SK-N-SH (cell line): ENCODE results near the gene ZMYM2. TPM values are rescaled to one million over a fixed set of nuclear protein-coding genes. Genes with fewer than 3 reads are reported as not detected.

Source experiments
- CTCF ChIA-PET: fragments of 300-600, 350-600 bp; formaldehyde crosslinking; extraction: SDS; loops from one replicate; lab custom pipeline; 2021; lab: Yijun Ruan, JAX
- POLR2A ChIA-PET: fragments of 350-600 bp; sonication (Branson Sonifier 250); formaldehyde crosslinking; extraction: SDS; loops from one replicate; lab custom pipeline; 2020; ENCODE audit warnings: antibody characterized with exemption, inconsistent platforms; lab: Yijun Ruan, JAX
- DNase-seq: peaks from one replicate; pipeline ENCODE4 v3.0.0; 2012
- H2AFZ ChIP-seq: fragments of 200-600 bp; sonication (generic); 2 replicates; pipeline ENCODE4 v1.8.1; 2016; ENCODE audit warnings: antibody characterized with exemption, mild to moderate bottlenecking, low read depth
- H3F3A ChIP-seq: fragments of 200-600 bp; sonication (generic); replicated peaks from 2 replicates; pipeline ENCODE3; 2016; ENCODE audit warnings: antibody characterized with exemption, mild to moderate bottlenecking; ENCODE audit not compliant: insufficient read depth
- H3K27ac ChIP-seq, 2 experiments: fragments of 200-500 bp in 1 of 2; fragments of 200-600 bp in 1 of 2; sonication (Bioruptor generic) in 1 of 2; sonication (generic), shearing (Covaris generic) in 1 of 2; 2 replicates each; pipeline versions ENCODE4 v1.5.1 to v1.6.1; 2014 to 2016; ENCODE audit warnings: low read depth in 2 of 2, inconsistent platforms in 1 of 2, low read length in 1 of 2, mild to moderate bottlenecking in 1 of 2, mixed read lengths in 1 of 2
- H3K27me3 ChIP-seq: fragments of 200-600 bp; sonication (generic), shearing (Covaris generic); 2 replicates; pipeline ENCODE4 v1.6.1; 2016; ENCODE audit warnings: mixed run types; ENCODE audit not compliant: insufficient read depth
- H3K36me3 ChIP-seq, 2 experiments: fragments of 200-500 bp in 1 of 2; fragments of 200-600 bp in 1 of 2; sonication (Bioruptor generic) in 1 of 2; sonication (generic) in 1 of 2; replicated peaks in 1 of 2; 2 replicates each; pipeline versions ENCODE3 to v1.5.1; 2014 to 2016; ENCODE audit warnings: low read length in 1 of 2, mild to moderate bottlenecking in 1 of 2; ENCODE audit not compliant: insufficient read depth in 2 of 2, control insufficient read depth in 1 of 2
- H3K4me1 ChIP-seq, 2 experiments: fragments of 200-500 bp in 1 of 2; fragments of 200-600 bp in 1 of 2; sonication (Bioruptor generic) in 1 of 2; sonication (generic), shearing (Covaris generic) in 1 of 2; 2 replicates each; pipeline versions ENCODE4 v1.5.1 to v1.6.1; 2014 to 2016; ENCODE audit warnings: low read depth in 1 of 2, low read length in 1 of 2, mixed run types in 1 of 2; ENCODE audit not compliant: insufficient read depth in 2 of 2, control insufficient read depth in 1 of 2
- H3K4me2 ChIP-seq: fragments of 200-600 bp; sonication (generic), shearing (Covaris generic); 2 replicates; pipeline ENCODE4 v1.6.1; 2017; ENCODE audit warnings: mixed run types
- H3K4me3 ChIP-seq, 2 experiments: fragments of 200-500 bp in 1 of 2; fragments of 200-600 bp in 1 of 2; sonication (Bioruptor generic) in 1 of 2; sonication (generic), shearing (Covaris generic) in 1 of 2; 2 replicates each; pipeline versions ENCODE4 v1.5.1 to v1.8.1; 2014 to 2016; ENCODE audit warnings: low read depth in 2 of 2, inconsistent platforms in 1 of 2, low read length in 1 of 2, mild to moderate bottlenecking in 1 of 2, mixed read lengths in 1 of 2, moderate library complexity in 1 of 2
- H3K79me2 ChIP-seq: fragments of 200-600 bp; sonication (generic); 2 replicates; pipeline ENCODE4 v1.8.1; 2017; ENCODE audit warnings: mild to moderate bottlenecking; ENCODE audit not compliant: insufficient read depth
- H3K9ac ChIP-seq: fragments of 200-600 bp; sonication (generic); 2 replicates; pipeline ENCODE4 v1.6.1; 2017; ENCODE audit warnings: mixed run types
- H3K9me2 ChIP-seq: fragments of 200-600 bp; sonication (generic); 2 replicates; pipeline ENCODE4 v1.6.1; 2017; ENCODE audit warnings: mixed run types
- H3K9me3 ChIP-seq: fragments of 200-600 bp; sonication (generic); 2 replicates; pipeline ENCODE4 v1.6.1; 2017; ENCODE audit warnings: mixed run types, mild to moderate bottlenecking, moderate library complexity
- H4K20me1 ChIP-seq: fragments of 200-600 bp; sonication (generic); 2 replicates; pipeline ENCODE4 v1.6.1; 2017; ENCODE audit warnings: mild to moderate bottlenecking, mixed run types; ENCODE audit not compliant: insufficient read depth
- GABPA ChIP-seq: IDR thresholded peaks from 2 replicates; pipeline ENCODE4 v1.4.0; 2012; ENCODE audit warnings: low read depth, mild to moderate bottlenecking
- RCOR1 ChIP-seq: fragments of 150-350 bp; IDR thresholded peaks from 2 replicates; pipeline ENCODE4 v1.6.1; 2017; ENCODE audit warnings: antibody characterized with exemption, low read length
- REST ChIP-seq: IDR thresholded peaks from 2 replicates; pipeline ENCODE4 v1.6.1; 2012; ENCODE audit warnings: mild to moderate bottlenecking, low read depth, low read length, moderate library complexity
- TCF12 ChIP-seq: IDR thresholded peaks from 2 replicates; pipeline ENCODE4 v1.4.0; 2012
- USF2 ChIP-seq: fragments of 150-350 bp; IDR thresholded peaks from 2 replicates; pipeline ENCODE4 v1.6.1; 2017; ENCODE audit warnings: antibody characterized with exemption, low read length, low read depth, borderline replicate concordance
- WGBS: methylation state at CpG from one replicate; pipeline ENCODE4 v1.1.6; 2017; ENCODE audit warnings: low lambda C conversion rate; 5-methylcytosine and 5-hydroxymethylcytosine counted together
- polyA plus RNA-seq, 3 experiments: library from polyadenylated mRNA; depleted of rRNA; stranded (reverse); fragments of >200 nt; gene quantifications; 2 replicates each; pipeline ENCODE4 v1.2.3, GENCODE V29; 2012

ZMYM2 gene
- polyA plus RNA-seq, 1 of the 3 experiments (the other 2 are of a cell fraction) = 11.5 TPM

- WGBS = 34% methylated on average over 4 of the region's 4 CpGs
- Histone ChIP-seq H3K27me3 (peaks cover 25% of the 10 kb centered on the region), H3K9me2 (no peaks in the 10 kb centered on the region), H3K79me2 (no peaks in the 10 kb centered on the region), H3K36me3 (no peaks in the 10 kb centered on the region), H2AFZ (no peak overlapping the region), H3K4me2 (peak overlapping the region; percentile 1; the same call in 1 of the 2 replicates), H3K9ac (no peak overlapping the region), H3K4me1 (peaks cover 0 to 4% of the 10 kb centered on the region in 2 experiments; a peak in 2 of 4 replicates), H3F3A (peaks cover 7% of the 10 kb centered on the region), H3K4me3 (no peak overlapping the region), H3K9me3 (no peaks in the 10 kb centered on the region), H4K20me1 (no peaks in the 10 kb centered on the region), H3K27ac (peak overlapping the region in 1 of 2 experiments; percentile 10; a peak in 1 of 4 replicates)
- no peak for DNase-seq
- ChIA-PET CTCF (interaction anchor here (1.5 kb wide), 1 partner anchor 799 kb away, joined by 3 read pairs; no protein-coding TSS in a partner anchor), POLR2A (no interaction called here)
- no peak for TF ChIP-seq RCOR1
- no peak for TF ChIP-seq USF2
- TF ChIP-seq TCF12 = no peak
These were observed 167.2 kb downstream of the ZMYM2 start for GRCh38 chr13:20125783-20126165.

GRCh38 chr13:20126541-20127261 is 168.2 kb downstream of the ZMYM2 start:
- H3K9me2 ChIP-seq = no peaks in the 10 kb centered on the region
- no peak overlapping the region for H2AFZ ChIP-seq
- H3K4me2 ChIP-seq = no peak overlapping the region
- H3K36me3 ChIP-seq = no peaks in the 10 kb centered on the region
- WGBS = 92% methylated on average over 14 of the region's 16 CpGs
- H3K27me3 ChIP-seq = peaks cover 34% of the 10 kb centered on the region
- ChIA-PET CTCF (interaction anchor here (1.2 to 2.5 kb wide), 5 partner anchors 8 to 798 kb away, joined by 3 to 19 read pairs (median 10); no protein-coding TSS in a partner anchor), POLR2A (no interaction called here)
- TF ChIP-seq GABPA (no peak), REST (no peak)
- no peak overlapping the region for H3K4me3 ChIP-seq
- no peak for DNase-seq
- H3K79me2 ChIP-seq = no peaks in the 10 kb centered on the region
- H3K27ac ChIP-seq = no peak overlapping the region
- no peaks in the 10 kb centered on the region for H3K9me3 ChIP-seq
- H4K20me1 ChIP-seq = no peaks in the 10 kb centered on the region
- H3K4me1 ChIP-seq = peaks cover 0 to 4% of the 10 kb centered on the region in 2 experiments; a peak in 2 of 4 replicates
- no peak overlapping the region for H3K9ac ChIP-seq
- H3F3A ChIP-seq = peaks cover 7% of the 10 kb centered on the region
